Fibroblast of villous mesenchyme (primary cell): ENCODE measurements around the gene IQCH. TPM values are rescaled to one million over a fixed set of nuclear protein-coding genes. Genes with fewer than 3 reads are reported as not detected.
A peak's percentile ranks its signal among the peaks of the same experiment; 100 is the strongest.

Experiments
- DNase-seq: peaks from one replicate; pipeline ENCODE4 v3.0.0-alpha.2; 2010; ENCODE audit warnings: low read depth
- H3K4me3 ChIP-seq: 2 replicates; pipeline ENCODE4 v1.5.1; 2011; ENCODE audit warnings: low read depth, mild to moderate bottlenecking, low read length
- total RNA-seq: library from RNA; depleted of rRNA; stranded (reverse); fragments of >200 nt; gene quantifications from 2 replicates; pipeline ENCODE4 v1.2.3, GENCODE V29; 2012
- TF ChIP-seq, protein P1 (sequence below): IDR thresholded peaks from 2 replicates; pipeline ENCODE4 v1.5.1; 2012; ENCODE audit warnings: low read depth, mild to moderate bottlenecking, low read length; ENCODE audit not compliant: insufficient read depth

IQCH gene
- total RNA-seq, 1 donor = 4.7 TPM

GRCh38 chr15:67385971-67386370 is 131.4 kb downstream of the IQCH start:
- TF ChIP-seq, protein P1, sequence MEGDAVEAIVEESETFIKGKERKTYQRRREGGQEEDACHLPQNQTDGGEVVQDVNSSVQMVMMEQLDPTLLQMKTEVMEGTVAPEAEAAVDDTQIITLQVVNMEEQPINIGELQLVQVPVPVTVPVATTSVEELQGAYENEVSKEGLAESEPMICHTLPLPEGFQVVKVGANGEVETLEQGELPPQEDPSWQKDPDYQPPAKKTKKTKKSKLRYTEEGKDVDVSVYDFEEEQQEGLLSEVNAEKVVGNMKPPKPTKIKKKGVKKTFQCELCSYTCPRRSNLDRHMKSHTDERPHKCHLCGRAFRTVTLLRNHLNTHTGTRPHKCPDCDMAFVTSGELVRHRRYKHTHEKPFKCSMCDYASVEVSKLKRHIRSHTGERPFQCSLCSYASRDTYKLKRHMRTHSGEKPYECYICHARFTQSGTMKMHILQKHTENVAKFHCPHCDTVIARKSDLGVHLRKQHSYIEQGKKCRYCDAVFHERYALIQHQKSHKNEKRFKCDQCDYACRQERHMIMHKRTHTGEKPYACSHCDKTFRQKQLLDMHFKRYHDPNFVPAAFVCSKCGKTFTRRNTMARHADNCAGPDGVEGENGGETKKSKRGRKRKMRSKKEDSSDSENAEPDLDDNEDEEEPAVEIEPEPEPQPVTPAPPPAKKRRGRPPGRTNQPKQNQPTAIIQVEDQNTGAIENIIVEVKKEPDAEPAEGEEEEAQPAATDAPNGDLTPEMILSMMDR = peak; percentile 12
- no peak overlapping the region for H3K4me3 ChIP-seq
- no peak for DNase-seq

- TF ChIP-seq, protein P1 = no peak
- no peak for DNase-seq
- H3K4me3 ChIP-seq = no peak overlapping the region
Observed at GRCh38 chr15:67386947-67387346, 132.4 kb downstream of the IQCH start.

GRCh38 chr15:67389975-67390374 is 135.4 kb downstream of the IQCH start:
- DNase-seq = no peak
- TF ChIP-seq, protein P1 = no peak

DNA sequence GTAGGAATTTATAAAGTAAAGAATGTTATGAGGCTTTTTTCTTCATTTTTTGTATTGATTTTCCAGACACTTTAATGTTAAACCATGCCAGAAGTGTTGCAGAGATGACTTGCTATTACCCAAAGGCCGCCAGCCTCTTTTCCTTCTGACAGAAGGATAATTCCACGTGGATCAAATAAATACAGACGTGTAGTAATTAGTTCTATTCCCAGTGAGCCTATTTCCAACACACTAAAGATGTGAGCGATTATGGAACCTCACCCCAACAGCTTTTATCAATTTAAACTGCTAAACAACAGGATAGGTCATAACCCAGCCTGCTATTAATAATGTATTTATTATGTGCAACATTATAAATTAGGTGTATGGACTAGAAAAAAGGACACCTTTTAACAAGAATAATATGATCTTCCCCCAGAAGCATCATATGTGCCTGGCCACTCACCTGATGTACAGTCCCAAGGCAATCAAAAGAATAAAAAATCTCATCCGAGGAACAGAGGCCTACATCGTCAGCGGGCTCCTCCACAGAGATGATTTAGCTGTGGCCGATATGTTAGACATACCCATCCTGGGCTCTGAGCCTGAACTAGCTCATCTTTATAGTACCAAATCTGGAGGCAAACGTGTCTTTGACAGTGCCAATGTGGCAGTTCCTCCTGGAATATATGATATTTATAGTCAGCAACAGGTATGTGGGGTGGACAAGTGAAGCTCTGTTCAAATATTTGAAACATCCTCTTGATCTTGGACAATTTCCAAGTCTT is 140.5 kb downstream of the IQCH start:
- no peak overlapping the region for H3K4me3 ChIP-seq
- TF ChIP-seq, protein P1 = no peak
- DNase-seq = no peak

More at GRCh38 chr15:67389975-67390374, 135.4 kb downstream of the IQCH start:
- no peak overlapping the region for H3K4me3 ChIP-seq

GRCh38 chr15:67396114-67396513 is 141.5 kb downstream of the IQCH start:
- TF ChIP-seq, protein P1 = no peak
- no peak overlapping the region for H3K4me3 ChIP-seq
- no peak for DNase-seq

DNA sequence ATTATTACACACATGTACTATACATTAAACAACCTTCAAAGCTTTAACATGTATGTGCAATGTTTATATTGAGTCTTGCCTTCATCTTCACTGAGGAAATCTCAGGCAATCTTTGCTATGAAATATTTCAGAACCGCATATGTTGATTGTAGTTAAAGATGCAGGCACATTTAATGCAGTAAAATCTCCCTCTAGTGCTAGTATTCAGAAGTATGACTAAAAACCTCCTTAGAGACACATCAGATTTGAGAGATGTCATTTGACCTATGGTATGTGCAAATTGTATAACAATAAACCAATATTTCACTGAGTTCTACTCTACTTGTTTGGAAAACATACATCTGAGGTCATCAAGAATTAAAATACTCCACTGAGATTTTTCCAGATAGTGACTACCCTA is 142.6 kb downstream of the IQCH start:
- TF ChIP-seq, protein P1 = no peak
- no peak overlapping the region for H3K4me3 ChIP-seq
- no peak for DNase-seq

DNA sequence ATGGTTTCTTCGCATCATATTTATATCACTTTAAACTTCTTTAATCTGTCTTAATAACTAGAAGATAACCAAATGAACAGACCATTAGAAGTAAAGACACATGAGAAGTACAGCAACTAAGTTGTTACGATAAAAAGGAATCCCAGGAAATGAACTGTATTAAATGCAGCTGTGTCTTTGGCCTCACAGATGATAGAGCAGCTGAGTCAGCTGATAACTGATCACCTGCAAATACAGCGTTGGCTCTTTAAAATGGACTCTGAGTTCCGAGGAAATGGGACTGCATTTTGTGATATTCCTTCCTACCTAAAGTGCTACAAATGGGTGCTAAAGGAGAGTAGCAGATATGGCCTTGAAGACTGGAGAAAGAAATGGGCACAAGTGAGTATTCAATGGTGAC is 145.3 kb downstream of the IQCH start:
- TF ChIP-seq, protein P1 = no peak

More for the DNA sequence above, 145.3 kb downstream of the IQCH start:
- peak; percentile 10 for DNase-seq
- H3K4me3 ChIP-seq = no peak overlapping the region
